ENCODE data around the gene SCRN2. TPM values are rescaled to one million over a fixed set of nuclear protein-coding genes. Genes with fewer than 3 reads are reported as not detected.
A peak's percentile ranks its signal among the peaks of the same experiment; 100 is the strongest.

The SCRN2 gene
- polyA plus RNA-seq, 3 donors from 2014 or later = 17.7 to 41.2 (median 22.5) TPM

DNA sequence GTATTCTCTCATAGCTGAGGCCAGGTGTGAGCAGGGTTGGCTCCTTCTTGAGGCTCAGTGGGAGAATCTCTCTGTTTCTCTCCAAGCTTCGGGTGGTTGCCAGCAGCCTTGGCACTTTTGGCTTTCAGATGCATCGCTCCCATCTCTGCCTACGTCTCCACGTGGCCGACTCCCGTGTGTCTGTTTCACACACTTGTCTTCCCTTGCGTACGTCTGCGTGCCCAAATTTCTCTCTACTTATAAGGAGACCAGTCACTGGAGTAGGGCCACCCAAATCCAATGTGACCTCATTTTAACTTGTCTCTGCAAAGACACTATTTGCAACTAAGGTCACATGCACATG, 34.2 kb downstream of the SCRN2 start:
- no peak for DNase-seq
- Mint-ChIP-seq H3K27ac (peak overlapping the region in 4 of 6 donors; percentile 28 to 81 (median 55)), H3K36me3 (peaks cover 15 to 34% (median 21%) of the 10 kb centered on the region in 3 donors)

GRCh38 chr17:47806026-47806912, 34.8 kb downstream of the SCRN2 start:
- peak overlapping the region in 3 of 6 donors; percentile 28 to 46 (median 35) for H3K27ac Mint-ChIP-seq

More for the DNA sequence above, 34.2 kb downstream of the SCRN2 start:
- H3K4me3 Mint-ChIP-seq = no peak overlapping the region
- H3K27me3 Mint-ChIP-seq (ENCODE audit: low read depth in 3 of 3) = peaks cover under 1 to 4% (median 3%) of the 10 kb centered on the region in 3 donors
- H3K9me3 Mint-ChIP-seq = no peaks in the 10 kb centered on the region
- peaks cover 18 to 20% of the 10 kb centered on the region in 2 donors for H3K4me1 Mint-ChIP-seq

GRCh38 chr17:47804461-47804860, 36.6 kb downstream of the SCRN2 start:
- Mint-ChIP-seq H3K9me3 (no peaks in the 10 kb centered on the region), H3K27ac (peak overlapping the region in 1 of 6 donors; percentile 10), H3K4me3 (no peak overlapping the region), H3K27me3 (ENCODE audit: low read depth in 3 of 3) (peaks cover 0 to 3% (median 2%) of the 10 kb centered on the region in 3 donors), H3K36me3 (peaks cover 5 to 15% (median 9%) of the 10 kb centered on the region in 3 donors), H3K4me1 (no peaks in the 10 kb centered on the region)
- no peak for DNase-seq

More at GRCh38 chr17:47806026-47806912, 34.8 kb downstream of the SCRN2 start:
- Mint-ChIP-seq H3K4me3 (no peak overlapping the region), H3K36me3 (peaks cover 15 to 28% (median 15%) of the 10 kb centered on the region in 3 donors), H3K27me3 (ENCODE audit: low read depth in 3 of 3) (peaks cover 3 to 5% (median 4%) of the 10 kb centered on the region in 3 donors), H3K9me3 (no peaks in the 10 kb centered on the region), H3K4me1 (peaks cover 14% of the 10 kb centered on the region in 2 donors)
- no peak for DNase-seq

DNA sequence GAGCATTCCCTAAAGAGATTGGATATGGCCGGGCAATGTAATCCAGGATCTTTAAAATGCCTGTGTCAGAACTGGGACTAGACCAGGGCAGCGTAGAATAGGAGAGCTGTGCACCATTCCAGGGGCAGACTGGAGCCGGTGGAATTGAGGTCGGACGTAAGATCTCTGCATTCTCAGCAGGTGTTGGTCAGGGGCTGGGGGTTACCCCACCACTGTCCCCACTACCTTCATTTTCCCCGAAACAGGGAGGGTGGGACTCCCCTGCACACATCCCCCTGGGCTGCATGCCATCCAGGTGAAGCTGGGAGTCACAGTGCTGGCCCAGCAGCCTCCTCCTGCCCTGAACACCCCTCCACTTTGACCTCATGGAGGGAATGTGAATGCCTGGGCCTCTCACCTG, 37.3 kb downstream of the SCRN2 start:
- Mint-ChIP-seq H3K27me3 (ENCODE audit: low read depth in 3 of 3) (peaks cover 0 to 3% (median 2%) of the 10 kb centered on the region in 3 donors), H3K9me3 (no peaks in the 10 kb centered on the region), H3K4me1 (no peaks in the 10 kb centered on the region), H3K36me3 (peaks cover 5 to 15% (median 9%) of the 10 kb centered on the region in 3 donors), H3K4me3 (no peak overlapping the region), H3K27ac (peak overlapping the region in 1 of 6 donors; percentile 10)
- DNase-seq = no peak

GRCh38 chr17:47803201-47803600, 37.9 kb downstream of the SCRN2 start:
- no peak for DNase-seq
- peaks cover 0 to 3% (median 2%) of the 10 kb centered on the region in 3 donors for H3K27me3 Mint-ChIP-seq (ENCODE audit: low read depth in 3 of 3)
- no peaks in the 10 kb centered on the region for H3K4me1 Mint-ChIP-seq
- no peak overlapping the region for H3K4me3 Mint-ChIP-seq
- peak overlapping the region in 1 of 6 donors; percentile 7 for H3K27ac Mint-ChIP-seq
- no peaks in the 10 kb centered on the region for H3K9me3 Mint-ChIP-seq
- H3K36me3 Mint-ChIP-seq = peaks cover 5 to 12% (median 9%) of the 10 kb centered on the region in 3 donors

DNA sequence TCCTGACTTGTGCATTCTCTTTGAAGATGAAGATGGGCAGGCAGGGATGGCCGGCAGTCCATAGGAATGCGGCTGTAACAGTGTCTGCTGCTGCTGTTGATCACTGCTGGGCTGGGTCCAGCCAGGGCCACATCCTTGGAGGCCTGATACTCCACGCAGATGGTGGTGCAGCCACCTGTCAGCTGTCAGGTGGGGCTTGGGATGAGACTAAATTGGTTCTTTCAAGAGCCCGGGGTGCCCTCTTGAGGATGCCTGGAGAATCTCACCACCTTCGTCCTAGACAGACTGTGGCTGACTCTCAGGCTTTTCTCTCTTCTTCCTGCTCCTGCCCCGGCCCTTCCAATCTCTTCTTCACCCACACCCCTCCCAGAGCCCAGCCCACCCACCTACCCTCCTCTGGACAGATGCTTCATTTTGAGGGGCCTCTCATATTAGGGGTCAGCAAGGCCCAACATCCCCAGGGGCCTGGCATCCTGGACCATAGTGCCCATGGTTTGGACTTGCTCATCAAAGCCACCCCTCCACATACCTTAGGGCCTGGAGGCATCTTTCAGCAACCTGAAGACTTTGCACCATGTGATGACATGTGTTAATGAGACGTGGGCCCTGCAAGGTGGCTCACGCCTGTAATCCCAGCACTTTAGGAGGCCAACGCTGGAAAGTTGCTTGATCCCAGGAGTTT, 38.6 kb downstream of the SCRN2 start:
- no peaks in the 10 kb centered on the region for H3K4me1 Mint-ChIP-seq
- H3K27ac Mint-ChIP-seq = no peak overlapping the region
- peak; percentile 43 to 55 (median 44) for DNase-seq
- no peaks in the 10 kb centered on the region for H3K9me3 Mint-ChIP-seq
- peaks cover 0 to 3% (median 2%) of the 10 kb centered on the region in 3 donors for H3K27me3 Mint-ChIP-seq (ENCODE audit: low read depth in 3 of 3)
- H3K36me3 Mint-ChIP-seq = peaks cover 5 to 10% (median 5%) of the 10 kb centered on the region in 3 donors
- no peak overlapping the region for H3K4me3 Mint-ChIP-seq

GRCh38 chr17:47801906-47802305, 39.2 kb downstream of the SCRN2 start:
- Mint-ChIP-seq H3K9me3 (no peaks in the 10 kb centered on the region), H3K36me3 (peaks cover 1 to 4% (median 1%) of the 10 kb centered on the region in 3 donors), H3K4me1 (no peaks in the 10 kb centered on the region), H3K27ac (no peak overlapping the region), H3K27me3 (ENCODE audit: low read depth in 3 of 3) (peaks cover 0 to 3% (median 2%) of the 10 kb centered on the region in 3 donors), H3K4me3 (no peak overlapping the region)
- no peak for DNase-seq

DNA sequence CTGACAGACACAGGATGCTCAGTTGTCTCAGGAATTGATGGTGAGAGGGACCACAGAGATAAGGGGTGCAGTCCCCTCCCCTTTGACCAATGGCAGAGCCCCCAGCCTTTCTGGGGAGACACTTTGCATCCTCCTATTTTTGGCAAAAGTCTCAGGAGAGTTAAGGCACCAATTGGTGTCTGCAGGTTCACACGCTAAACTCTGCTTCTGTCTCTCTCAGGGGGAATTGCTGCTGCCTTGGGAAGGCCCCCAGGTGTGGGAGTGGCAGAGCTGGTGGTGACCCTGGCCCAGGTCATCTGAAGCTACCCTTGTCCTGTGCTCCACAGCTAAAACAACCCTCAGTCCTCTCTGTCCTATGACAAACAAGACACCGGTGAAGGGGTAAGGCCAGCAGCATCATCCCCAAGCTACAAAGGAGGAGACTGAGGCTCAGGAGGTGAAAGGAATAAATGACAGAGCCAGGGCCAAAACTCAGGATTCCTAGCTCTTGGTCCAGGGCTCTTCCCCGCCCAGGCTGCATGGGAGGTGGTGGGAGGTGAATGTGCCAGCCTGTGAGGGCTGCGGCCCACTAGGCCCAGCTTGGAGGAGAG, 39.8 kb downstream of the SCRN2 start:
- H3K4me1 Mint-ChIP-seq = no peaks in the 10 kb centered on the region
- peaks cover 0 to 3% (median 0%) of the 10 kb centered on the region in 3 donors for H3K36me3 Mint-ChIP-seq
- DNase-seq = no peak
- H3K4me3 Mint-ChIP-seq = no peak overlapping the region
- H3K9me3 Mint-ChIP-seq = no peaks in the 10 kb centered on the region
- peaks cover 0 to 5% (median 3%) of the 10 kb centered on the region in 3 donors for H3K27me3 Mint-ChIP-seq (ENCODE audit: low read depth in 3 of 3)
- no peak overlapping the region for H3K27ac Mint-ChIP-seq

DNA sequence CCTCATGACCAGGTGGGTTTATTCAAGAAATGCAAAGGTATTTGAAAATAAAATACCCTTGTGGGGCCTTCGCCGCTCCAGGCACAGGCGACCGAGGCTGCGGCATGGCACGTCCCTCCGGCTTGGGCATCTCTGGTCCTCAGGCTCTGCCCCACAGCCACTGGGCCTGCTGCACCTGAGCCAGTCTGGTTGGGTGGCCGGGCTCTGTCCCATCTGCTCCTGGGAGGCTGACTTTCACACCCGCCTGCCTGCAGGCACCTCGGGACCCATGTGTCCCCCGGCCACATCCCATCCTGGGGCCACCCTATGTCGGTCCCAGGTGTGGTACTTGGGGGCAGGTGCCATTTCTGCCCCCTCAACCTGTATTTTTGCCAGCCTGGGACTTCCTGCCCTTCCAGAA, 40.4 kb downstream of the SCRN2 start:
- Mint-ChIP-seq H3K4me1 (no peaks in the 10 kb centered on the region), H3K36me3 (no peaks in the 10 kb centered on the region), H3K27ac (no peak overlapping the region), H3K4me3 (no peak overlapping the region), H3K27me3 (ENCODE audit: low read depth in 3 of 3) (peaks cover 0 to 6% (median 5%) of the 10 kb centered on the region in 3 donors), H3K9me3 (no peaks in the 10 kb centered on the region)
- no peak for DNase-seq

DNA sequence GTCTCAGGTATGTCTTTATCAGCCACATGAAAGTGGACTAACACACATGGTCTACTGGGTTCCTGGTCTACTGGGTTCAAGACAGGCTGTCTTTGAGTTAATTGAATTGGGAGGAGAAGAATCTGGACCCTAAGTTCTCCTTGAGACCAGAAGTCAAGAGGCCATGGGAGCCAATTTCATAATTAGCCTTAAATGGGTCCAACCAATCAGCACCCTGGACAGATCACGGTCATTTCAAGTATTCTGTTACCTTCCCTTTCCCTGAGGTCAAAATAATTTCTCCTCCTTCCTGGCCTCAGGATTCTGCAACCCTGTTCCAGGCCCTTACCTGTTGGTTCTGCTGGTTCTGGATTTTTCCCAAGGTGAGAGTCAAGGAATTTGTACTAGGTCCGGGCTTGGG, 43.3 kb downstream of the SCRN2 start:
- DNase-seq = no peak
- no peak overlapping the region for H3K4me3 Mint-ChIP-seq
- no peaks in the 10 kb centered on the region for H3K36me3 Mint-ChIP-seq
- peaks cover 5 to 20% (median 16%) of the 10 kb centered on the region in 3 donors for H3K27me3 Mint-ChIP-seq (ENCODE audit: low read depth in 3 of 3)
- H3K4me1 Mint-ChIP-seq = no peaks in the 10 kb centered on the region
- H3K27ac Mint-ChIP-seq = no peak overlapping the region
- H3K9me3 Mint-ChIP-seq = no peaks in the 10 kb centered on the region

- Mint-ChIP-seq H3K27ac (no peak overlapping the region), H3K27me3 (ENCODE audit: low read depth in 3 of 3) (peaks cover 18 to 32% (median 29%) of the 10 kb centered on the region in 3 donors), H3K4me3 (no peak overlapping the region), H3K36me3 (peaks cover 0 to 3% (median 0%) of the 10 kb centered on the region in 3 donors), H3K4me1 (peaks cover 11 to 17% of the 10 kb centered on the region in 2 donors), H3K9me3 (peaks cover 0 to 1% (median 0%) of the 10 kb centered on the region in 6 donors)
- no peak for DNase-seq
Observed at GRCh38 chr17:47792979-47793378, 48.1 kb downstream of the SCRN2 start.

DNA sequence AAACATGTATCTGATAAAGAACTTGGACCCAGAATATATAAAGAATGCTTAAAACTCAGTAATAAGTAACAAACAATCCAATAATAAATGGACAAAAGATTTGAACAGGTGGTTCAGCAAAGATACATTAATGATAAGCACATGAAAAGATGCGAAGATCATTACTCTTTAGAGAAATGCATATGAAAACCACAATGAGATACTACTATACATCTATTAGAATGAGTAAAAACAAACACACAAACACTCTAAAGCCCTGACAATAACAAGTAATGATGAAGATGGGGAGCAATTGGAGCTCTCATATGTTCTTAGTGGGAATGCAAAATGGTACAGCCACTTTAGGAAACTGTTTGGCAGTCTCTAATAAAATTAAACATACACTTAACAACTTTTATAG, 48.6 kb downstream of the SCRN2 start:
- Mint-ChIP-seq H3K36me3 (peaks cover 0 to 3% (median 0%) of the 10 kb centered on the region in 3 donors), H3K27ac (no peak overlapping the region), H3K27me3 (ENCODE audit: low read depth in 3 of 3) (peaks cover 18 to 33% (median 31%) of the 10 kb centered on the region in 3 donors), H3K4me3 (no peak overlapping the region), H3K9me3 (peaks cover 0 to 1% (median 0%) of the 10 kb centered on the region in 6 donors), H3K4me1 (peaks cover 11 to 17% of the 10 kb centered on the region in 2 donors)
- DNase-seq = no peak

DNA sequence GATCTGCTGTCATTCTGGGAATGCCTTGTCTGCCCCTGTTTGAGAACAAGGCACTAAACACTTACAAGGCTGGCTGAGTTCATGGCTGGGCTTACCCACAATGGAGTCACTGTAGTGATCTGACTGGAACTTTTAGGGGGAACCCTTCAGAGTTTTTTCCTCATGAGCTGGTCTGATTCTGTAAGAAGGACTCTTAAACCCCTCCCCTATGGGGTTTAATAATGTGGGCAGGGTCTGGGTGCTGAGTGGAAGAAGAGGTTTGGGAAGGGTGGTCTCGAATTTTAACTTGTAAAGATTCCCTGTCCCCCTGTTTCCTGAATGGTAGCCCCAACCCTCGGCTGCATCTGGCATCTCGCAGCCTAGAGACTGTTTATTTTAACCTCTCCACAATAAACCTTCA, 50.0 kb downstream of the SCRN2 start:
- peaks cover 18 to 30% (median 29%) of the 10 kb centered on the region in 3 donors for H3K27me3 Mint-ChIP-seq (ENCODE audit: low read depth in 3 of 3)
- no peak overlapping the region for H3K27ac Mint-ChIP-seq
- no peak for DNase-seq
- H3K36me3 Mint-ChIP-seq = peaks cover 0 to 3% (median 0%) of the 10 kb centered on the region in 3 donors
- peaks cover 0 to 1% (median 0%) of the 10 kb centered on the region in 6 donors for H3K9me3 Mint-ChIP-seq
- H3K4me1 Mint-ChIP-seq = peaks cover 11 to 17% of the 10 kb centered on the region in 2 donors
- peak overlapping the region; percentile 50 to 77 (median 73) for H3K4me3 Mint-ChIP-seq
